ENCODE measurements around the gene DBH.

The DBH gene

DNA sequence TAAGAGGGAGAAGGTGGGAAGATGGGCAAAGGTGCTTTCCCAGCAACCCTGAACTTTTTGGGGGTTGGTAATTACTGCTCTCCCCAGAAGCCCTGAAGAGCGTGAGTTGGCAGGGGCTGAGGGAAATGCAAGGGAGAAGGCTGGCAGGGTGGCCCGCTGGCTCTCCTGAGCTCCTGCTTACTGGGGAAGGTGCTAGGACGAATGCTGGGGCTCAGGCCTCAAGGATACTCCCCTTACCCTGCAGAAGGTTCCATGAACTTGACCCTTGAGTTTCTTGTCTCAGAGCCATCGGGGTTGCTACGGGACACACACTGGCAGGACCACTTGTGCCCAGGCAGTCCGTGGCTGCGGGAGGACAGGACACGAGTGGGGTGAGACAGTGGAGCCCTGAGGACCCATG, 28.2 kb upstream of the DBH start:
- DNase-seq (ENCODE audit: low read depth) = no peak
- H3K4me3 ChIP-seq (ENCODE audit: low read depth, low read length) = no peak overlapping the region
- TF ChIP-seq, protein P1, sequence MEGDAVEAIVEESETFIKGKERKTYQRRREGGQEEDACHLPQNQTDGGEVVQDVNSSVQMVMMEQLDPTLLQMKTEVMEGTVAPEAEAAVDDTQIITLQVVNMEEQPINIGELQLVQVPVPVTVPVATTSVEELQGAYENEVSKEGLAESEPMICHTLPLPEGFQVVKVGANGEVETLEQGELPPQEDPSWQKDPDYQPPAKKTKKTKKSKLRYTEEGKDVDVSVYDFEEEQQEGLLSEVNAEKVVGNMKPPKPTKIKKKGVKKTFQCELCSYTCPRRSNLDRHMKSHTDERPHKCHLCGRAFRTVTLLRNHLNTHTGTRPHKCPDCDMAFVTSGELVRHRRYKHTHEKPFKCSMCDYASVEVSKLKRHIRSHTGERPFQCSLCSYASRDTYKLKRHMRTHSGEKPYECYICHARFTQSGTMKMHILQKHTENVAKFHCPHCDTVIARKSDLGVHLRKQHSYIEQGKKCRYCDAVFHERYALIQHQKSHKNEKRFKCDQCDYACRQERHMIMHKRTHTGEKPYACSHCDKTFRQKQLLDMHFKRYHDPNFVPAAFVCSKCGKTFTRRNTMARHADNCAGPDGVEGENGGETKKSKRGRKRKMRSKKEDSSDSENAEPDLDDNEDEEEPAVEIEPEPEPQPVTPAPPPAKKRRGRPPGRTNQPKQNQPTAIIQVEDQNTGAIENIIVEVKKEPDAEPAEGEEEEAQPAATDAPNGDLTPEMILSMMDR (IDR thresholded peaks at IDR 0.05; ENCODE audit: insufficient read depth, low read depth, low read length, missing control alignments) = no peak

DNA sequence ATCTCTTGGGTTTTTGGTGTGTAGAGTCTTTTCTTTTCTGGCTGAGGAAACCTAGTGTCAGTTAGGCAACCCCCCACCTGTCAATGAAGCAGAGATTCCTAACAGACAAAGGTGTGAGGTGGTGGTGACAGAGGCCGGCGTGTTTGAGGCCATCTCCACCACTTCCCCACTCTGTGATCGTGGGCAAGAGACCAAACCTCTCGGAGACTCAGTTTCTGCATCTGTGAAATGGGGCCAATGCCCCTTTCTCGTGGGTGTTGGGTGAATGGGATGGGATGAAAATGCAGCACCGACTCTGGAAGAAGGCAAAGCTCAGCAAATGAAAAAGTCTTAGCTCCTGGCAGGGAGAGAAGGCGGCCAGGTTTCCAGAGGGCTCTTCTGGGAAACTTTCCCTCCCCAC, 27.8 kb upstream of the DBH start:
- TF ChIP-seq, protein P1 (IDR thresholded peaks at IDR 0.05; ENCODE audit: insufficient read depth, low read depth, low read length, missing control alignments) = no peak
- no peak for DNase-seq (ENCODE audit: low read depth)
- H3K4me3 ChIP-seq (ENCODE audit: low read depth, low read length) = no peak overlapping the region

DNA sequence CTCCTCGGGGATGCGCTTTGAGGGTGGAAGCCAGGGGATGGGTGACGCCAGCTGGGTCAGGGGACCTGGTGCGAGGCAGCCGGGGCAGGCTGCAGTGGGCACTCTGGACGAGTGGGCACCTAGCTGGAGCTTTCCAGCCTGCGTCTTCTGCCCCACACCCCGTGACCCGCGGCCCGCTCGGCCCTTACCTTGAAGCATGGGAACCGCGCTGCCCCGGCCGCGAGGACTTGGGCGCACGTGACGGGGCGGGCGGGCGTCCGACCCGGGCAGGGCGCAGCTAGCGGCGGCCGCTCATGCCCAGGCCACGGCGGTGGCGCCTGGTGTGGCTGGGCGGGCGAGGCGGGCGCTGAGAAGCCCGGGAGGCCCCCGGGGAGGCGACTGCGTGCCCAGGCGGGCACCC, 27.3 kb upstream of the DBH start:
- DNase-seq (ENCODE audit: low read depth) = no peak
- TF ChIP-seq, protein P1 (IDR thresholded peaks at IDR 0.05; ENCODE audit: insufficient read depth, low read depth, low read length, missing control alignments) = no peak
- H3K4me3 ChIP-seq (ENCODE audit: low read depth, low read length) = no peak overlapping the region

DNA sequence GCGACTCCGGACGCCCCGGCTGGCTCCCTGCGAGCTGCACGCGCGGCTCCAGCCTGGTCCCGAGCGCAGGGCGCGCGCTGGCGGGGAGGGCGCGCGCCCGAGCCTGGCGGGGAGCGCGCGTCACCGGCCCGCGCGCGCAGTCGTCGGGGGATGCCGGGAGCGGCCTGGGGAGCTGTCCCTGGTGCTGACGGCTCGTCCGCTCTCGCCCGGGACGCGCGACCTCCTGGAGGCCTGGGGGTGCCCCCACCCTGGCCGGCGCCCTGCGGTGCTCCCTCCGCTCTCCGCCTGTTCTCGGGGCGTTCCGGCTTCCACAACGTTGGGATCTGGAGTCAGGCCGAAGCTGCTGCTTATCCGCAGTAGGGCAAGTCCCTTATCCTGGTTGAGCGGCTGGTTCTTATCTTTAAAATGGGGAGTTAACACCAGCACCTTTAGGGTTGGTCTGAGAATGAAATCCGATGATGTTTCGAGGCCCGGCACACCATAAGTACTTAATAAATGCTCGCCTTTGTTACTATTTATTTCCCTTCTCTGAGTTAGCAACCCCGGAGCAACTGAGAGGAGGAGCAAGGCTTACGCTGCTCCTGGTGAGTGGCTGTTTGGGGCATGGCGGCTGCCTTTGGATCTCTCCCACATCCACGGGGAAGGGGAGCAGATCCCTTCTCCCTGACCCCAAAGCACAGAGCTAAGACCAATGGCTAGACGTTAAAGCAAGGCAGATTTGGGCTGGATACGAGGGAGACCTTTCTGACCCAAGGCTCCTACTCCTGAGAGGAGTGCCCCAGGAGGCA, 26.7 kb upstream of the DBH start, which contains the start of gene FAM163B:
Gene FAM163B, minus strand, starts transcription at position 79 of the 788 bp plus-strand sequence. CDS start 29,166 bp downstream, outside the sequence.
- TF ChIP-seq, protein P1 (IDR thresholded peaks at IDR 0.05; ENCODE audit: insufficient read depth, low read depth, low read length, missing control alignments) = no peak
- no peak within 1 kb of the TSS for H3K4me3 ChIP-seq (ENCODE audit: low read depth, low read length)
- no peak for DNase-seq (ENCODE audit: low read depth)

DNA sequence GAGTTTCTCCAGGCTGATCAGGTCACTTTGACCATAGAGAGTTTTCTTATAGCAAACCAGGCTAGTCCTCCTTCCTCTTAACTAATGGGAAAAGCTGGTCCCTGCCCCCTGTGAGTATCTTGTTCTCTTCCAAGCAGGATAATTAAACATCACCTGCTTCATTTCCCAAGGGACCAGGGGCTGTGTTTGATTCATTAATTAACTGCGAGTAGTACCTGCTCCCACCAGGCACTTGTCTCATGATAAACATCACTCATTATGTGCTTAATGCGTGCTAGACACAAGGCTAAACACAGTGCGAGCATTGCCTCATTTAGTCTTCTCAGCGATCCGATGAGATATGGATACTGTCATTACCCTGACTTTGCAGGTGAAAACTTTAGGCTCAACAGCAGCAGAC, 25.3 kb upstream of the DBH start:
- no peak overlapping the region for H3K4me3 ChIP-seq (ENCODE audit: low read depth, low read length)
- TF ChIP-seq, protein P1 (IDR thresholded peaks at IDR 0.05; ENCODE audit: insufficient read depth, low read depth, low read length, missing control alignments) = no peak

DNA sequence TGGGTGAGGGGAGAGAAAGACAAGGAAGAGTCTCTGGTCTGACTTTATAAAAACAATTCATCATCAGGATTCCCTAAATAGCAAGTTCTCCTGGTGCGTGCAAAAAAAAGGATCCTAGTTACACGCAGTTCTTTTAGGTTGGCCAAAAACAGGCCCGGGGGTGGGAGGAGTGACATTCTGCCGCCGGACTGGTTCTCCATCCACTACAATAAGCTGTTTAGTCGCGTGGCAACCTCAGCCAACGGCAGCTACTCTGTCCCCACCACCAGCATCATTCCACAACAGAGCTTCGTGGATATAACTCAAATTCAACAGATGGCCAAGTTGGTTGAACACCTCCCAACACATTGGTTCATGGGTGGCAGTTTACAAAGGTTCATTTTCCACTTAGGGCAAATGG, 24.1 kb upstream of the DBH start:
- no peak overlapping the region for H3K4me3 ChIP-seq (ENCODE audit: low read depth, low read length)
- DNase-seq (ENCODE audit: low read depth) = no peak
- TF ChIP-seq, protein P1 (IDR thresholded peaks at IDR 0.05; ENCODE audit: insufficient read depth, low read depth, low read length, missing control alignments) = no peak

More for the DNA sequence above, 25.3 kb upstream of the DBH start:
- no peak for DNase-seq (ENCODE audit: low read depth)

DNA sequence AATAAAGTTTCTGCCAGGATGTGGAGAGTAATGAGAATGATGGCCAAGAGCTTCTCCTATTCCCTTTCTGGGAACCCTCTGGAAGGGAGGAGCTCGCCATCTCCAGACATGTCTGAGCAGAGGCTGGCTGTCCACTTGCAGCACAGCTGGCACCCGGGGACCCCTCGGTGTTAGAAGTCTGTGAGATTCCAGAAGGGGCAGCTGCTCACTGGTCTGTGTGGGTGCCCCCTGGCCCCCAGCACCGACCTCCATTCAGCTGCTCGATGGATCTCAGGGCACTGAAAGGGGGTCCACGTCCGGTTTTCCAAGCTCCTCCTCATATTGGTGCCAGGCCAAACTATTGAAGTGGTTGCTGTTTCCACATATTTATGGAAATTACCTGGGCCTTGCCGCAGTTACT, 23.3 kb upstream of the DBH start:
- TF ChIP-seq, protein P1 (IDR thresholded peaks at IDR 0.05; ENCODE audit: insufficient read depth, low read depth, low read length, missing control alignments) = no peak
- H3K4me3 ChIP-seq (ENCODE audit: low read depth, low read length) = no peak overlapping the region
- DNase-seq (ENCODE audit: low read depth) = no peak

Measured in GM12865 (cell line).